ENCODE results near the gene CIB2.

The CIB2 gene

GRCh38 chr15:78107471-78107870 lies 23.8 kb downstream of the CIB2 start:
- DNase-seq (ENCODE audit: low read depth): no peak

- no peak for DNase-seq (ENCODE audit: low read depth)
These were observed 25.6 kb downstream of the CIB2 start for GRCh38 chr15:78105476-78106241.

- DNase-seq (ENCODE audit: low read depth): no peak
These were observed 26.4 kb downstream of the CIB2 start for GRCh38 chr15:78104566-78105475.

- no peak for DNase-seq (ENCODE audit: low read depth)
These were observed 27.1 kb downstream of the CIB2 start for GRCh38 chr15:78104119-78104479.

DNA sequence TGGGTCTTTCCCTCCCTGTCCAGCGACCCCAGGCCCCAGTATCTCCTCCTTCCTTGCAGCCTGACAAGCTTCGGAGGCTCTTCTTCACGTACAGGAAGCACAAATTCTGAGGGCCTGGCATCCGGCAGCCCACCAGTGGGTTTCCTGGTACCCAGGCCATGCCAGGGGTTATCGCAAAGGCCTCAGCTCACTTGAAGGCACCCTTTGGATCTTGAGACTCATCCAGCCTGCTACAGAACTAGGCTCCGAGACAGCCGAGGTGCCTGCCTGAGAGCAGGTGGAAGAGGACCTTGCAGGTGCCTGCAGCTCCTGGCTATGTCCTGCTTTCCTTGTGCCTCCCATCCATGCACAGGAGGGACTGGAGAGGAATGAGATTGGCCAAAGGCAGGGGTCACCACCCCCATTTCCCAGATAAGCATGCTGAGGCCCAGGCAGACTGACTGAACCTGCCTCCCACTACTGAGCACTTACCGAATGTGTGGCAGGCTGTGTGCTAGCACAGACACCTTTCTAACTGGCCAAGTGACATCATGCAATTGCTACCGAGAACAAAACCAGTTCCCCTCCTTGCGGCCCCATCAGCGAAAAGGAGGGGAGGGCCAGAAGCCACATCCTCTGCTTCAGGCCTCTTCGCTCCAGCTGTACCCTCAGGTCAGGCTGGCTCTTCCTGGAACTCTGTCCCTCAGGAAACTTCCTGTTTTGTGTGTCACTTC lies 27.7 kb downstream of the CIB2 start:
- DNase-seq (ENCODE audit: low read depth): peak; percentile 16

- no peak for DNase-seq (ENCODE audit: low read depth)
These were observed 28.5 kb downstream of the CIB2 start for GRCh38 chr15:78102741-78103140.

DNA sequence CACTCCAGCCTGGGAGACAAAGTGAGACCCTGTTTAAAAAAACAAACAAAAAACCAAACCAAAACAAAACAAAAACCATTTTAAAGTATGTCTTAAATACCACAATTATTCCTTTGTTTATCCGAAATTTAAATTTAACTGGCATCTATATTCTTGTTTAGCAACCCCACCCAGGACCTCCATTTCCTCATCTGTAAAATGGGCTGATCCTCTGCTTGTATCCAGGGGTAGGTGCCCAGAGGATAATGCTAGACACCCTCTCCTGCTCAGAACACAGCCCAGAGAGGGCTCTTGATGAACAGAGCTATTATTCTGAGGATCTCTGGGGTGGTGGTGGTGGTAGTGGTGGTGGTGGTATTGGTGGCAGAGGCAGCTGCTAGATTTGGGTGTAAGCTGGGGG lies 29.0 kb downstream of the CIB2 start:
- DNase-seq (ENCODE audit: low read depth): no peak

DNA sequence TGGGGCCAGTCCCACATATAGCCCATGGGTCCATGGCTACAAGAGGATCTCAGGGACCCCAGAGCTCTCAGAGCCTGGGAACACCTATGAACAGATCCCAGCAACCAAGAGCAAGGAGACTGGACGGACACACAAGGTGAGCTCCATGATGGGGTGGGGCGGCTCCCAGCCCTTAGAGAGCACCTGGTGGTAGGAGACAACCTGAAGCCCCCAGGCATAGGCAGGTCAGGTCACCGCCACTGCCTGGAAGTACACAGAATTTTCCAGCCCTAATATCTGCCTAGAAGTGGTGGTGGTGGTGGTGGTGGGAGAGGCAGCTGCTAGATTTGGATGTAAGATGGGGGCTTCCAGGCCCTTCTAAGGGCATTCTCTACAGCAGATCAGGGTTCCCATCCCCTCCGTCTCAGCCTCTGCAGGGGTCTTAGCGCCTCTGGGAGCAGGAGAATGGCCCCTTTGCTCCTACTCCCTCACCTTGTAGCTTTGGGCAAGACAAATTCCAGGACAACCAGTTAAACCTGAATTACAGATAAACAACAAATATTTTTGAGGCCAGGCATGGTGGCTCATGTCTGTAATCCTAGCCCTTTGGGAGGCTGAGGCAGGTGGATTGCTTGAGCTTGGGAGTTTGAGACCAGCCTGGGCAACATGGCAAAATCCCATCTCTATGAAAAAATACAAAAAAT lies 29.7 kb downstream of the CIB2 start:
- DNase-seq (ENCODE audit: low read depth): no peak

DNA sequence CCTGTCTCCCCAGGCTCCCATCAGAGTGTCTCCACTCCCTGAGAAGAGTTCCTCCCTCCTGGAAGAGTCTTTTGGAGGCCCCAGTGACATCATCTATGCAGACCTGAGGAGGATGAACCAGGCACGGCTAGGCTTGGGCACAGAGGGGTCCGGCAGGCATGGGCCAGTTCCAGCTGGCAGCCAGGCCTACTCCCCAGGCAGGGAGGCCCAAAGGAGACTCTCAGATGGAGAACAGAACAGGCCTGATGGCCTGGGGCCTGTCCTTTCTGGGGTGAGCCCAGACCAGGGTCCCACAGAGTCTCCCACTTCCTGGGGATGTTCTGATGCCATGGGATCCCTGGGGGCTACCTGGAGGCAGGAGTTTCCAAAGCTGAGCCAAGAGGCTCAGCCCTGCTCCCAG lies 30.4 kb downstream of the CIB2 start:
- DNase-seq (ENCODE audit: low read depth): no peak

DNA sequence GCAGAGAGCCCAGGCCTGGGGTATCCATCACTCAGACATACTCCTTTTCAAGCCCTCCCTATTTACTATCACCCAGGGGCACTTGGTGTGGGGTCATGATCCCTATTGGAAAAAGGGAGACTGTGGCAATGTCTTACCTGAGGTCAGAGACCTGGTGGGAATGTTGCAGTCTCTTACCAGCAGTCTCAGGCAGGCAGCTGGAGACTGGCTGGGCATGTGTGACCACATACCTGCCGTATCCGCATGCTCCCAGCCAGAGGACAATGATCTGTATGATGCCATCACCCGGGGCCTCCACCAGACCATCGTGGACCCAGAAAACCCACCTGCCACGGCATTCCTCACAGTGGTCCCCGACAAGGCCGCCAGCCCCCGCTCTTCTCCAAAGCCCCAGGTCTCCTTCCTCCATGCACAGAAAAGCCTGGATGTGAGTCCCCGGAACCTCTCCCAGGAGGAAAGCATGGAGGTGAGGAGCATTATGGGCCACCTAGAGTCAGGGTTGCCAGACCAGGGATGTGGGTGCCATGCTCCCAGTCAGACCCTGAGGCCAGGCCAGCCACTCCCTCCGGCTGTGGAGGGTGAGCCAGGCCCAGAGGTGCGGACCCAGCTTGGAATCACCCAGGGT lies 33.0 kb downstream of the CIB2 start:
- DNase-seq (ENCODE audit: low read depth): no peak

DNA sequence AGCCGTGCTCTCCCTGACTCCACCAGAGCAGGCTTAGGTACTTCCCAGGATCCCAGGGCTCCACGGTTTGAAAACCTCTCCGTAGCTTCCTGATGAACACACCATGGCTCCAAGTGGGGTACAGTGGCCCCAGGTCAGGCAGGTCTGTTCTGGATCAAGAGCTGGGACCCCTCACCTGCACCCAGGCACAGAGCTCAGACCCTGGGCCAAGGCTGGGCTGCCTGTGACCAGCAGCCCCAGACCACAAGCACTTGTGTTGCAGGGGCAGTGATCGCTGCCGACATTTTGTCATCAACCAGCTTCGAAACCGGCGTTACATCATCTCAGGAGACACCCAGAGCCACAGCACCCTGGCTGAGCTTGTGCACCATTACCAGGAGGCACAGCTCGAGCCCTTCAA lies 33.6 kb downstream of the CIB2 start:
- DNase-seq (ENCODE audit: low read depth): no peak

- no peak for DNase-seq (ENCODE audit: low read depth)
These were observed 37.8 kb downstream of the CIB2 start for GRCh38 chr15:78093242-78094020.

DNA sequence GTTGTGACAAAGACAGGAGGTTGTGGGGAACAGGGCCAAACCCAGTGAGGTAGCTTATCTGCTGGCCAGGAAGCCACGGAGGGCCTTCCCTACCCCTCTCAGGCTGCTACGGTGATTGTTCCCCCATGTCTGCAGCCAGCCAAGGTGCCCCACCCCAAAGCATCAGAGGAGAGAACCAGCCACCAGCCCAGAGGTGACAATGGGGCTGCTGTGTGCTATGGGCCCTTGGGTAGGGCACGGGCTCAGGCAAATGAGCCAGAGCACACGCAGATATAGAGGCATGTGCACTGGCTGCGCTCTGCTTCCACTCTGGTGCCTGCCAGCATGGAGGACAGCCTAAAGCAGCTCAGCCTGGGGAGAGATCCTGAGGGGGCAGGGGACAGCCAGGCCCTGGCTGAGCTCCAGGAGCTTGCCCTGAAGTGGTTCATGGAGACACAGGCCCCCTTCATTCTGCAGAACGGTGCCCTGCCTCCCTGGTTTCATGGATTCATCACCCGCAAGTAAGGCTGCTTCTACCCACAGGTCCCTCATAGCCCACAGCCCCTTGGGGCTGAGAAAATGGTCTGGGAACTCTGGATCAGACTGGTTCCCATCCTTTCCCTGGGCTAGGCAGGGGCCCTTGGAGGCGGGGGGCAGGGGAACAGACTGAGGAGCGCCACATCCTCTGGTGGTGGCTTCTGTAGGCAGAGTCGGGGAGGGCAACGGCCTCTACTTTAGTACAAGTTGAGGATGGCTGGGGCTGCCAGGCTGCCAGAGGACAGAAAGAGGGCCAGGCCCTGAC lies 38.8 kb downstream of the CIB2 start, which contains the start of gene SH2D7:
Gene SH2D7 (plus strand): TSS at position 301 of the 781 bp plus-strand sequence. CDS start 24 bp downstream, at position 325.
- no peak for DNase-seq (ENCODE audit: low read depth)

GRCh38 chr15:78090422-78091063 lies 40.7 kb downstream of the CIB2 start:
- DNase-seq (ENCODE audit: low read depth): no peak

- no peak for DNase-seq (ENCODE audit: low read depth)
These were observed 42.5 kb downstream of the CIB2 start for GRCh38 chr15:78088773-78089080.

- DNase-seq (ENCODE audit: low read depth): no peak
These were observed 43.1 kb downstream of the CIB2 start for GRCh38 chr15:78087951-78088772.

DNA sequence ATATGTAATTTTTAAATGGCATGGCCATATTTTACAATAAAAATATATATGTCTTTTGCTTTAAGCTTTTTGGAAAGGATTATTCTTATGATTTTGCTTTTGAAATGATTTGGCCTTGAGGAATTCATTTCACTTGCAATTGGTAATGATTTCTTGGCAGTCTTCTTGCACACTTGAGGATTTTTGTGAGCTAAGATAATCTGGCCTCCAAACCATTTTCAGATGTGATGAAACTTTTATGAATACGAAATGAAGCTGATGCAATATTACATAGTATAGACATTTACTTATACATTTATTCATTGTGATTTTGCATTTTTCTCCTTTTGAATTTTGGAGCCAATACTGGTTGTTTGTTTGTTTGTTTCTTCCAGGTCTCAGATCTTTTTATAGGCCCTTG lies 45.3 kb downstream of the CIB2 start:
- DNase-seq (ENCODE audit: low read depth): no peak

- no peak for DNase-seq (ENCODE audit: low read depth)
These were observed 46.8 kb downstream of the CIB2 start for GRCh38 chr15:78084449-78084750.

Measured in stimulated activated CD8-positive, alpha-beta memory T cell treated with anti-CD3 and anti-CD28 coated beads, Interleukin-15, amount 100 ng/mL, for 1 hour (primary cell).